GM10847 (cell line): Measurements from ENCODE around the gene PIK3R6.

Experiments used
- POLR2A ChIP-seq: IDR thresholded peaks from 2 replicates; pipeline ENCODE4 v1.6.1; 2011; ENCODE audit not compliant: insufficient read length; ENCODE audit errors: extremely low read depth

The PIK3R6 gene

GRCh38 chr17:8829036-8829941 is 38.2 kb downstream of the PIK3R6 start:
- no peak for TF ChIP-seq POLR2A

- no peak for TF ChIP-seq POLR2A
Observed at GRCh38 chr17:8828517-8828875, 39.0 kb downstream of the PIK3R6 start.

GRCh38 chr17:8826808-8827435 is 40.6 kb downstream of the PIK3R6 start:
- no peak for TF ChIP-seq POLR2A

DNA sequence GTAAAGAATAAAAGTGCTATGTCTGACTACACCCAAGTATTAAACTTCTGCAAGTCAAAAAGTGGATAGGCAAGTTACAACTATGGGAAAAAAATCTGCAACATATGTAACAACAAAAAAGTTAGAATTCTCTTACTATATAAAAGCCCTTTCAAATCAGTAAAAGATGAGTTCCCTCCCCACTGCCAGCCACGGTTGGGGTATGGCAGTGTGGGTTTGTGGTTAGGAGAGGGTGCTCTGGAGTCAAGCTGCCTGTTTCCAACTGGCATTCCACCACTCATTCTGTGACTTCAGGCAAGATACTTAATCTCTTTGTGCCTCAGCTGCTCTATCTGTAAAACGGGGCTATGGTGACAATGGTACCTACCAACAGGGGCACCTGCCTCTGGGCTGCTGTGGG is 41.7 kb downstream of the PIK3R6 start:
- TF ChIP-seq POLR2A, result no peak

GRCh38 chr17:8823279-8823678 is 44.2 kb downstream of the PIK3R6 start:
- no peak for TF ChIP-seq POLR2A

DNA sequence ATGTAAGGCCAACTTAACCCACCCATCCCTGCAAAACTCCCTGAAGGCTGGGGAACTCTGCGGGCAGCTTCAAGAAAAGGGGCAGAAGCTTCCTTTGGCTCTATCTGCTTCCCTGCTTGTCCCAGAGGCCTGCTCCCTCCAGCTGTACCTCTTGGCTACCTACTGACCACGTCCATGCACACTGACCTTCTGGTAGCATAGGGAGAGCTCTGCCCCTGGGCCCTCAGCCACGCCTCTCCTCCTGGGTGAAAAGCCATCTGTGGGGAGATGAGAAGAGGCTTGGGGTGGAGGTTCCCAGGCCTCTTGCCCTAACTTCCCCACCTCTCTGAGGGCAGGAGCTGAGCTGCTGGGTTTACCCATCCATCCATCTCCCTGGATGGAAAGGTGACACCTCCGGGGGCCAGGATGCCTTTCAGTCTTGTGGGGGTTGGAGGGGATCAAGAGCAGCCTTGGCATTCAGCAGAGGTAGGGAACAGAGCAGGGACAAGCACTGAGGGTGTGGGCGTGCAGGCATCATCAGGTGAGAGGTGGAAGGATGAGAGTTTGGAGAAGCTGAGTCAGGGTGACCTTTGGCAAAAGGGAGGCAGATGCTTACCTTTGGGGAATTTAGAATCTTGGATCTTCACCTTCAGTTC is 45.0 kb downstream of the PIK3R6 start:
- TF ChIP-seq POLR2A, result no peak

DNA sequence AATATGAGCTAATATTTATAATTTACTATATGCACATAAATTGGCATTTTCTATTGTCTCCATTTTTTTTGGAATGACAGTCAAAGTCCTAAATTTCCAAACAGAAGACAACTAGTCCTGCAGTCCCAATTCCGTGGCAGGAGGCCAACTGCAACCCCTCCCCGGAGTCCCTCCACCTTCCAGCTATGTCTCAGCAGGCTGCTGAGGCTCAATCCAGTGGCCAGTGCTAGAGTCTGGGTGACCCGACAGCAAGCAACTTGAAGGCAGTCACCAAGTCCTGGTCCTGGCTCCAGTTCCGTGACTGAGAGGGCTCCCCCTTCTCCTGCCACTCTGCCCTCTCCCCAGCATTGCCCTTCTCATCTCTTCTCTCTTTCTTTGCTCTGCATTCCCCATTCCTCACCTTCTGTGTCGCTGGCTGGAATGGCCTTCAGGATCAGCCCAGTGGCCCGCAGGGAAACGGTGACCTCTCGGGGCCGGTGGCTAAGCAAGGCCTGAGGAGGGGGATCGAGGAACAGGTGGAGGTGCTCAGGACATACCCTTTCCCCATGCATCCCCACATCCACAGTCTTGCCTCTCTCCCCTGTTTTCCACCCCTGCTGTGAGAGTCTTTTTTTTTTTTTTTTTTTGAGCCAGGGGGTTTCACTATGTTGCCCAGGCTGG is 45.9 kb downstream of the PIK3R6 start:
- no peak for TF ChIP-seq POLR2A

DNA sequence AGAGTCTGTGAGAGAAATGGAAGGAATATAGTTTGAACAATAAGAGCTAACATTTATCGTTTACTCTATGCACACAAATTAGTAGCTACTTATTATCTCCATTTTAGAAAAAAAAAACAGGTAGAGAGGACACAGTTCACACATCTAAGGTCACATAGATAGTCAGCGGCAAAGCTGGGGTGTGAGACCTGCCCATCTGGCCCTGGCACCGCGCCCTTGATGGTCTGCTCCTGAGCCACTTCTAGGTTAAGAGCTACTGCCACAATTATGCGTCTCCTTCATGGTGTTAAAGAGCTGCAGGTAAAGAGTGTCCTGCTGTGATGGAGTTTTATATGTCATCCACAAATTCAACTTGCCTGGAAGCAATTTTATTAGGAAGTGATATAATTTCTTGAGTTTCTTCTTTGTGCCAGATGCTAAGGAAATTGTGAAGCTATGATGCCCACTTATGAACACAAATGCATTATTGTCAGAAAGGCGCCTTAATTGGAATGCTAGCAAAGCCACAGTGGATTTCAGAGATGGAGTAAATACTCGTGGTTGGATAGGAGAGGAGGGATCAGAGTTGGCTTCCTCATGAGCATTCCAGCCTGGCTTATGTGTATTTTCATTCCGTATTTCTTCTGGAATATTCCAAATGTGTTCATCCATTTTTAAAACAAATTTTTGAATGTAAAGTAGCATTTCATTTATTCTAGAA is 47.0 kb downstream of the PIK3R6 start:
- TF ChIP-seq POLR2A, result no peak

DNA sequence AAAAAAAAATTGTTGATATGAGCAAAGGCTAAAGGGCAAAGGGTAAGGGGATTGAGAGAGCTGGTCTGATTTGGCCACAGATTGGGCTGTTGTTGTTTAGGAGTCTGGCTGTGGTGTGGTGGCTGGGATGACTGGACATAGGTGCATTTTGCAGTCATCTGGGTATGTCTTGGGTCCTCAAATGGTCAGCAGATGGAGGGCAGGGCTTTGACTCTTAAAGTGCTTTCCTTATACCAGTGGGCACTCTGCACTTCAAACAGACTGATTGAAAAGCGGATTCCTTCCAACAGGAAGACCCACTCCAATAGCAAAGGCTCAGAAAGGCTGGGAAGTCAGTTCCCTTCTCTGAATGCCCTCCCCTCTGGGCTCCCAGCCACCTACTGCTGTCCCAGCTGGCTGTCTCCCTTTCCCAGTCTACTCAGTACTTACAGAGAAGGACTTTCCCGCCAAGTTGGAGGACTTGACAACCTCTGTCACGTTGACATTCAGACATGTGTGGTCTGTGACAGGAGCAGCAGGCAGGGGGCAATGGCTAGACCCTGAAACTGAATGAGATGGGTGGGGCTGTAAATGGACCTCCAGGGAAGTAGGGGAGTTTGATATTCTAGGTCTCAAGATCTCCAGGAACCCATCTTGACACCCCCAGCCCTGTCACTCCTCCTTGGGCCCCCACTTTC is 48.7 kb downstream of the PIK3R6 start:
- TF ChIP-seq POLR2A, result no peak

DNA sequence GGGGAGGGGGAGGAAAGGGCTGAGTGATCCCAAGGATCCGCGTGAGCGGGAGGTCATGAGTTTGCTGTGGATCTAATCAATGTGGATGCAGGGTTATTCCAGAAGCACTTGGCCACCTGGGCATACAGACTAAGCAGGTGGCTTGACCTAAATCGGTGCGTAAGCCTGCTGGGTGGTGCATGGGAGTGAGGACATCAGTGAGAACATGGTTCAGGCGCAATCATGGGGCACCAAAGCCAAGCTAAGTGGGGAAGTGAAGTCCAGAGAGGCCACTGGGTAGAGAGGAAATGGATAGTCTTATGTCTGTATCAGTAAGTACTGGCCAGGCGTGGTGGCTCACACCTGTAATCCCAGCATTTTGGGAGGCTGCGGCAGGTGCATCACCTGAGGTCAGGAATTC is 49.4 kb downstream of the PIK3R6 start:
- TF ChIP-seq POLR2A, result no peak

- no peak for TF ChIP-seq POLR2A
Observed at GRCh38 chr17:8806926-8807550, 60.4 kb downstream of the PIK3R6 start.

GRCh38 chr17:8806253-8806925 is 61.1 kb downstream of the PIK3R6 start:
- TF ChIP-seq POLR2A, result no peak
